Stimulated activated CD4-positive, alpha-beta T cell treated with anti-CD3 and anti-CD28 coated beads, Interleukin-4, amount 100 ng/mL, for 4 hours (primary cell): ENCODE data around the gene SNRNP70.
"Not testable (repeated sequence)": the region's sequence is repeated elsewhere in the genome, so short reads cannot be mapped to it uniquely, and the experiment has no call there.

Source experiments
- DNase-seq, 2 experiments: peaks; one replicate each; pipeline ENCODE4 v3.0.0-alpha.2; 2020

Gene SNRNP70

DNA sequence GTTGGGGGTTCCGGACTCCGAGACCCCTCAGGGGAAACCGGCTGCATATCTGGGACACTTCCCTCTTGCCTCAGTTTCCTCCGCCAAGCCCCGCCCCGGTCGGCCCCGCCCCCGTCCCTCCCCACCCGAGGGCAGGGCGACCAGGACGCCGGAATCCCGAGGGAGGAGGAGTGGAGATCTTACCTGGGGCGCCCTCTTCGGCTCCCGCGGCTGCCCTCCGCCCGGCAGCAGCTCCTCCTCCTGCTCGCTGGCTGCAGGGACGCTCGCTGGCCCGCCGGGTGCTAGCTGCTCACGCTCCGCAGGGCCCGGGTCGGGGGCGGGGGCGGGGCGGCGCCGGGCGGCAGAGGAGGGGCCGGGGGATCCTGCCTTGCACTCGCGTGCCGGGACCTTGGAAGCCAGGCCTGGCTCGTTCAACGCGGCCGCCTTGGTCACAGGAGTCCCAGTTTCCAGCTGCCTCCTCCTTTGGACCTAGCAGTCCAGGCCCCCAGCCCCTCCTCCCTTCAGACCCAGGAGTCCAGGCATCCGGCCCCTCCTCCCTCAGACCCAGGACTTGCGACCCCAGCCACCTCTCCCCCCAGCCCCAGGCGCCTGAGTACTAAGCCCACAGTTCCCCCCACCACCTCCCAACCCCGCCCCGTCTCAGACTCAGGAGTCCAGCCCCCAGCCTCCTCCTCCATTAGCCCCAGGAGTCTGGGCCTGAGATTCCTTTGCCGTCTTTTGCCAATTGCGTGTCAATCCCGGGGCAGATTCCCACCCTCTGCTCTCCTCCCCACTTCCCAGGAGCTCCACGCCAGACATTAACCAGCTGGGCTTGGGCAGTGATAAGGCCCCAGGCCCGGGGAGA lies 20.3 kb upstream of the SNRNP70 start, which contains the start of gene NTF4:
Gene NTF4, minus strand, starts transcription at position 51 of the 844 bp plus-strand sequence. CDS start 2,821 bp downstream, outside the sequence.
- DNase-seq, result no peak

DNA sequence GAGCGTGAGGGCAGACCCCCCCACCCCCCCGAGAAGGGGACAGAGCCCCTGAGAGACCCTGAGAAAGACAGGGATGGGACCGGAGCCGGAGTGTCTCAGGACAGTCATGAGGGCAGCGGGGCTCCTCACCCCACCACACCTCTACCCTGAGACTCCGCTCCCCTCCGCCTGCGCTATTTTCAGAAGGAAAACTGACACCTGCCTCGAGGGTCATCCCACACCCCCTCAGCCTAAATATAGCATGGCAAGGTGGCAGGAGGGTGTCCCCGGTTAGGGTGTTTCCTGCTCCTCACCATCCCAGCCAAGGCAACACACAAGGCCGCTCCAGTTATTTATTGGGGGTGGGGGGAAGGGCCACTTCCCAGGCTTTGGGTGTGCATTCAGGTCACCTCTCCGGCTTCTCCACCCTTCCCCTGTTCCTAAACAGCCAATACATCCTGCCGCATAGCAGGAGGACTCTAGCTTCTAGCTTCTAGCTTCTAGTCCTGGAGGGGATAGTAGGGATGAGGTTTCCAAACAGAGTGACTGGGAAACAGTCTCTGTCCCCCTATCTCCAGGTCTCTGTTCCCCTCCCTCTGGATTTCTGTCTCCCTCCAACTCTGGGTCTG lies 19.2 kb upstream of the SNRNP70 start:
- DNase-seq, result no peak

DNA sequence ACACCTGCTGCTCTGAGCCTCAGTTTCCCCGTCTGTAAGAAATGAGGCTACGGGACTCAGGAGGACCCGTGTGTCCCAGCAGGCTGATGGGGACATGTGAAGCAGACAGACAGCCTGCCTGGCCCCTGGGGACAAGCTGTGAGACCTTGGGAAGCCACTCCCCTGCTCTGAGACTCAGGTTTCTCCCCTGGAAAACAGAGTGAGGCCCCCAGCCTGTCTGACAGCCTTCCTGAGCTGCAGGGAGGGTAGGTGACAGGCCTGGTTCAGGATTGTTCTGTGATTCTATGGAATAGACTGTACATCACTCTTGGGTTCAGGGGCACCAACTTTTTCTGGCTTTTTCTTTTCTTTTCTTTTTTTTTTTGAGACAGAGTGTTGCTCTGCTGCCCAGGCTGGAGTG lies 17.7 kb upstream of the SNRNP70 start:
- DNase-seq, result no peak

DNA sequence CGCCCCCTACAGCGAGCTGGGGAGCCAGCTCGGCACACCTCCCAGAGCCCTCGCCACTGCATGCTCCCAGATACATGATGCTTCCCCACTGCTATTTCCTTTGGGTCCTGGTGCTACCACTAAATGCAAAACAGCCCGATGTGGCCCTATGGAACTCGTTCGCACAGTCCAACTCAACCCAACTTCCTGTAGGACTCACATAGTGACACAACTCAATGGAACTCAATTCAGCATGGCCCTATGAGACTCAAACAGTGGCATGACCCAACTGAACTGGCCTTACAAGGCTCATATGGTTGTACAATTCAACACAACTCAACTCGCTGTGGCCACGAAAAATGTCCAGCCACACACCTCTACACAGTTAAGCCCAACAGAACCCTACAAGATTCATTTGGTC lies 16.2 kb upstream of the SNRNP70 start:
- no peak for DNase-seq

DNA sequence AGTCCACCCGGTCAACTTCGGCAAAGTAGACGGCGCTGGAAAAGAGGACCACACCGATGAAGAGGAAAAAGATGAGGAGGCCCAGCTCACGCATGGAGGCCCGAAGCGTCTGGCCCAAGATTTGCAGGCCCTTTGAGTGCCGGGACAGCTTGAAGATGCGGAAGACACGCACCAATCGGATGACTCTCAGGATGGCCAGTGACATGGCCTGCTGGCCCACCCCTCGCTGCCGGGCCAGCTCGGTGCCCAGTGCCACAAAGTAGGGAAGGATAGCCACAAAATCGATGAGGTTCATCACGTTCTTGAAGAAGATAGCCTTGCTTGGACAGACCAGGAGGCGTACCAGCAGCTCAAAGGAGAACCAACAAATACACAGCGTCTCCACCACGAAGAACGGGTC lies 14.8 kb upstream of the SNRNP70 start:
- no peak for DNase-seq

DNA sequence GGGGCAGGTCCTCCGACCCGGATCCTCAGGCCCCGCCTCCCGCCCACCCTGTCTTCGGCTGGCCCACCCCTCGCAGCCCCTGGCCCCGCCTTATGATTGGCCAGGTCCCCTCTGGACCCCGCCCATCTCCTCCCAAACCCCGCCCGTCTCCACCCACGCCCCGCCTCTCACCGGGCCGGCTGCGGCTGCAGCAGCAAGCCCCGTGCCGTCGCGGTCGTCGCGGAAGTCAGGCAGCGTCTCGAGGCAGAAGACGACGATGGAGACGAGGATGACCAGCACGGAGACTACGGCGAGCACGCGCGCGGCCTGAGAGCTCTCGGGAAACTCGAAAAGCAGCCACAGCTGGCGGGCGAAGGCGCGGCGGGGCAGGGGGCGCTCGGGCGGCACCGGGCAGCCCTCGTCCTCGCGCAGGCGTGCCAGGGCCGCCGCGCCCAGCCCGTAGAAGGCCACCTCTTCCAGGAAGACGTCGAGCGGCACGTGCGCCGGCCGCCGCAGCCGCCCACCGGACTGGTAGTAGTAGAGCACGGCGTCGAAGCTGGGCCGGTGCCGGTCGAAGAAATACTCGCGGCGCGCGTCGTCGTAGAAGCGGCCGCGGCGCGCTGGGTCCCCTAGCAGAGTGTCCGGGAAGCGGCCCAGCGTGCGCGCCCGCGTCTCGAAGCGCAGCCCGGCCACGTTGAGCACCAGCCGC lies 13.2 kb upstream of the SNRNP70 start:
- peak in 1 of 2 experiments; percentile 46 for DNase-seq

DNA sequence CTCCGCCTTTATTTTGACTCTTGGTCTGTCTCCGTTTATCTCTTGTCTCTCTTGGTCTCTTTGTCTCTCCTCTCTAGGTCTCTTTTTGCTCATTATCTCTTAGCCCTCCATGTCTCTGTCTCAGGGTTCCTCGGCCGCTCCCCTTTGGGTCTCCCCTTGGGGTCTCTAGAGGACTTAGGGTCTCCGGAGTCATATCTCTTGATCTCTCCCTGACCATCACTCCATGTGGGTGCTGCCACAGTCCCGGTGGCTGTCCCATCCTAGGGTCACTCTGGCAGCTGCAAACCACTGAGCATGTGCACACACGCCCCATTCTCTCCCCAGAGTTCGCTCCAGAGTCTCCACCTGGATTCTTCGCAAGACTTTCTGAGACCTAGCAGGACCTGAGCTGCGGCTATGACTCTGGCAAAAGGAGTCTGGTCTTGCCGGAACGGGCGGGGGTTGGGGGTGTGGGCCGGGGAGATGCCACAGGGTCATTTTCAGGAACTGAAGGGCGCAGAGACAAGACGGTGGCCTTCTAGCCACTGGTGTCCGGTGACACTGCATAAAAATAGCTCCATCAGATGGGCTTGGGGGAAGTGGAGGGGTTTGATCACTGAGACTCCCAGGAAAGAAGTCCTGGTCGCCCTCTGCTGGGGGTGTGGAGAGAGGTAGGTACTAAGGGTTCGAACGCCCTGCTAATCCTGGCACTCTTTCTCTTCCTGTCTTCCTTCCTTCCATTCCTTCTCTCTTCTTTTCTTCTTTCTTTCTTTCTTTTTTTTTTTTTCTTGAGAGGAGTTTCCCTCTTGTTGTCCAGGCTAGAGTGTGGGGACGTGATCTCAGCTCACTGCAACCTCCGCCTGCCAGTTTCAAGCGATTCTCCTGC lies 11.5 kb upstream of the SNRNP70 start:
- DNase-seq, result no peak

DNA sequence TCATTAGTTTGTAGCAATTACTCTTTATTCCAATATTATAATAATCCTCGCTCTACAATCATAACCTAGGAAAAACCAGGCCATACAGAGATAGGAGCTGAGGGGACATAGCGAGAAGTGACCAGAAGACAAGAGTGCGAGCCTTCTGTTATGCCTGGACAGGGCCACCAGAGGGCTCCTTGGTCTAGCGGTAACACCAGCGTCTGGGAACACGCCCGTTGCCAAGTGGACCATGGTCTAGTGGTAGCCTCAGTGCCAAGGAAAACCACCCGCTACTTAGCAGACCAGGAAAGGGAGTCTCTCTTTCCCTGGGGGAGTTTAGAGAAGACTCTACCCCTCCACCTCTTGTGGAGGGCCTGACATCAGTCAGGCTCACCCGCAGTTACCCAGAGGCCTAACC lies 10.4 kb upstream of the SNRNP70 start:
- DNase-seq, result not testable (repeated sequence)

DNA sequence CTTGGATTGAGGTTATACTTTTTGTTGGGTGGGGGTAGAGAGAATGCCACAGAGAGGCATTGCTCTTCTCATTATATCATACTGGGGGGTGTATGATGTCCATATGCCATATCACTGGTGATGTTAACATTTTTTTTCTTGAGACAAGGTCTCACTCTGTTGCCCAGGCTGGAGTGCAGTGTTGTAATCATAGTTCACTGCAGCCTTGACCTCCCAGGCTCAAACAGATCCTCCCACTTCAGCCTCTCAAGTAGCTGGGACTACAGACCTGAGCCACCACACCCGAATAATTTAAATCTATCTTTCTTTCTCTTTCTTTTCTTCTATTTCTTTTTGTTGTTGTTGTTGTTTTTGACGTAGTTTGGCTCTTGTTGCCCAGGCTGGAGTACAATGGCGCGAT lies 4.9 kb upstream of the SNRNP70 start:
- no peak for DNase-seq

DNA sequence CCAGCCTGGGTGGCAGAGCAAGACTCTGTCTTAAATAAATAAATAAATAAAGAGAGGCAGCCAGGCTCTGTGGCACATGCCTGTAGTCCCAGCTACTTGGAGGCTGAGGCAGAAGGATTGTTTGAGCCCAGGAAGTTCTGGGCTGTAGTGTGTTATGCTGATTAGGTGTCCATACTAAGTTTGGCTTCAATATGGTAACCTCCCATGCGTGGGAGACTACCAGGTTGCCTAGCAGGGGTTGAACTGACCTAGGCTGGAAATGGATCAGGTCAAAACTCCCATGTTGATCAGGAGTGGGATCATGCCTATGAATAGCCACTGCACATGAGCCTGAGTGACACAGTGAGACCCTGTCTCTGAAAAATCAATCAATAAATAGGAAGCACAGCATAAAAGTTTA lies 4.0 kb upstream of the SNRNP70 start:
- DNase-seq, result no peak

DNA sequence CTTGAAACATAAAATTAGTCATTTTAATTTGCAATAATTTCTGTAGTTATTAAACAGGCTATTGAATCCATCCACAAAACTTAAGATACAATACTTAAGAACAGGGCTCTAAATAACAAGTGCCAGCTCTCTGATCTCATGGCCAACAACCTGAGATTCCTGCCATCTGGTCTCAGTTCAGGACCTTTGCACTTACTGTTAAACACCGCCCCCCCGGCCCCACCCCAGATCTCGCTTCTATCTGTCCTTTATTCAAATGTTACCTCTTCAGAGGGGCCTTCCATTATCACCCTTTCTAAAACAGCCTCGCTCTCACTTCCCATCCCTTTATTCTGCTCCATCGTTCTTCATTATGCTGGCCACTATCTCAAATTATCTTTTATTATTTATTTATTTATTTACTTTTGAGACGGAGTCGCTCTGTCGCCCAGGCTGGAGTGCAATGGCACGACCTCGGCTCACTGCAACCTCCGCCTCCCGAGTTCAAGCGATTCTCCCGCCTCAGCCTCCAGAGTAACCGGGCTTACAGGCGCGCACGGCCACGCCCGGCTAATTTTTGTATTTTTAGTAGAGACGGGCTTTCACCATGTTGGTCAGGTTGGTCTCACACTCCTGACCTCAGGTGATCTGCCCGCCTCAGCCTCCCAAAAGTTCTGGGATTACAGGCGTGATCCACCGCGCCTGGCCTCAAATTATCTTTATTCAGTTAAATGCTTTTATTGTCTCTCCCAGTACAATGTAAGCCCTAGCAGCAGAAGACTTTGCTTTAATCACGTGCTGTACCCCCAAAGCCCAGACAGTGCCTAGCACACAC lies 838 bp upstream of the SNRNP70 start:
- no peak for DNase-seq

DNA sequence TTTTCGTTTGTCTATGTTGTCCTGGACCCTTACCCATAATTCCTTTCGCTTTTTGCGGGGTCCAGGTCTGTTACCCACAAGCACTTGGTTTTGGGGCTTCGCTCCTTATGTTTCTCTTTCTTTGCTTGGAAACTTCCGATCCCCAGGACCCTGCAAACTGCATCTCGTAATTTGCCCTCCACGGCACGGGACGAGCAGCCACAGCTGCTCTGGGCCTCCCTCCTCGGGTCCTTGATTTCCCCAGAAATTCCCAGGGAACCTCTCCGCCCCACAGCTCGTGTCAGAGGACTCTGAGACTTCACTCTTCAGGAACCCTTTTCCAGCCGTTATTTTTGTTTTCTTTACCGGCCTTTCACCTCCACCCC lies 599 bp downstream of the SNRNP70 start:
- DNase-seq, result no peak

DNA sequence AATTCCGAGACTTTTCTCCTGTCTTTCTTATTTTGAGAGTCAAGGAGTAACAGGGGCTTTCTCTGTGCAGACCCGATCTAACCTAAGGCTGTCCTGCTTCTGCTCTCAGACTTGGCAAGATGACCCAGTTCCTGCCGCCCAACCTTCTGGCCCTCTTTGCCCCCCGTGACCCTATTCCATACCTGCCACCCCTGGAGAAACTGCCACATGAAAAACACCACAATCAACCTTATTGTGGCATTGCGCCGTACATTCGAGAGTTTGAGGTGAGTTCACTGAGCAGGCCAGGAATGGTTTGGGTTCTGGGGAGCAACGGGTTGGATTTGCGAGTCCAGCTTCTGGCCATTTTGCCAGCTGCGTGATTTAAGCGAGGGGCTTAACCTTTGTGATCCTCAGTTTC lies 1.0 kb downstream of the SNRNP70 start:
- no peak for DNase-seq

DNA sequence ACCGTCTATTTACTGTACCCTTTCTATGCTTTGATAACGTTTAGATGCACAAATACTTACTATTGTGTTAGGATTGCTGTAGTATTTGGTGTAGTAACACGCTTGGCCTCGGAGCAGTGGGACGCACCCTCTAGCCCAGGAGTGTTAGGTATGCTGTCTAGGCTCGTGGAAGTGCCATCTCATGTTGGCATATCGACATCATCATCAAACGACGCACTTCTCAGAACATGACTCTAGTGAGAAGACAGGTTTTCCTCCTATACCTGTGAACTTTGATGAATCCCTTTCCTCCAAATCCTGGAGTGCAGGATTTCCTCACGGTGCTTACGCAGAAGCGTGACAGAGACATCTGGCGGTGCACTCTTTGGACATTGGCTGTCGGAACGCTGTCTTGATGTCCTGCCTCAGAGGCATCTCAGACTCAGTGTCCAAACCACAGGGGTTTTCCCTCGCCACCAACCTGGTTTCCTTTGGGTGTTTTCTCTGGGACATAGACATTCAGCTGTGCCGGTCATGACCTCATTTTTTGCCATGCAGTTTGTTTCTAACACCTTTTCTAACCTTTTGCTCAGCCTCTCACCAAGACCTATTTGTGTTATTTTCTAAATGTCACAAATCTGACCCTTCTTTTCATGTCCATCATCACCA lies 6.3 kb downstream of the SNRNP70 start:
- DNase-seq, result no peak

DNA sequence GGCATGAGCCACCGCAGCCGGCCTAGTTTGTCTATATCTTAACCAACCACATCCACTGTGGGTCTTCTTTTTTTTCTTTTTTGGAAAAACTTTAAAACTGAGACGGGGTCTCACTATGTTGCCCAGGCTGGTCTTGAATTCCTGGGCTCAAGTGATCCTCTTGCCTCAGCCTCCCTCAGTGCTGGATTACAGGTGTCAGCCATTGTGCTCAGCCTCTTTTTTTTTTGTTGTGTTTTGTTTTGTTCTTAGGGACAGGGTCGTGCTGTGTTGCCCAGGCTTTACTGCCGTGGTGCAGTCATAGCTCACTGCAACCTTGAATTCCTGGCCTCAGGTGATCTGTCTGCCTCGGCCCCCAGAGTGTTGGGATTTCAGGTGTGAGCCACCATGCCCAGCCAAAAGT lies 7.4 kb downstream of the SNRNP70 start:
- DNase-seq, result no peak

DNA sequence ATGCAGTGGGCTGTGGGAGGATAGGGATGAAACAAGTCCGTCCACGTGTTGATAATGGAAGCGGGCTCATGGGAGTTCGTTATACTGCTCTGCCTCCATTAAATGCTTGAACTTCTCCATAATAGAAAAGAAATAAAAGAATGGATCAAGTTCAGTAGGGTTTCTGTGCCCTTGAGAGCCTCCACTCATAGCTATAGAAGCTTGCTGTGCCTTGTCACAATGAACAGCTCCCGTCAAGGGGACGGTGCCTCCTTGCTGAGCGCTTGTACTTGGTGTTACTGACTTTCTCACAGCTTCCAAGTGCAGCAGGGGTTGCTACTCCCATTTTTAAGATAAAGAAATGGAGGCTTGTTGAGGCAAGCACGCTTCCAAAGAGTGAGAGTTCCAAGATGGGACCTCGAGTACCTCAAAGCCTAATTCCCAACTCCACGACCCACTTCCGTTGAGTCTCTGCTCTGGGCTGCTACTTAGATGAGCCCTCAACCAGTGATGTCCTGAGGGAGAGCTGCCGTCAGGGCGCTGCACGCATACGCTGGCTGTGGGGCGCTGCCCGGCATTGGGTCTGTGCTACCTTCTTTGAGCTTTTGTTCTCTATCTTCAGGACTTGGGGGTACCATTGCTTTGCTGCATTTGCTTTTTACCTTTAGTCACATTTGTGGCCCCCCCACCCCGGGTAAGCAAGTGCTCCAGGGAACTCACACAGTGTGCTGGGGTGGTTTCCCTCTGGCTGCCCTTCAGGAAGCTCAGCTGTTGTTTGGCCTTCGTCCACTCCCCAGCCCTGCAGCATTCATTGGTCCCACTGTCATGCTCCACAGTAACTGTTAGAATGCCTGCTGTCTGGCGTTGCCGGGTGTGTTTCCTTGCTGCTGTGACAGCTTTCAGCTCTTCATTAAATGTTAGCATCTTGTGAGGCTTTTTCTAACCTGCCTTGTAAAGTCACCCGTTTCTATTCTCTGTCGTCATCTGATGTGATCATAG lies 9.5 kb downstream of the SNRNP70 start:
- no peak for DNase-seq

DNA sequence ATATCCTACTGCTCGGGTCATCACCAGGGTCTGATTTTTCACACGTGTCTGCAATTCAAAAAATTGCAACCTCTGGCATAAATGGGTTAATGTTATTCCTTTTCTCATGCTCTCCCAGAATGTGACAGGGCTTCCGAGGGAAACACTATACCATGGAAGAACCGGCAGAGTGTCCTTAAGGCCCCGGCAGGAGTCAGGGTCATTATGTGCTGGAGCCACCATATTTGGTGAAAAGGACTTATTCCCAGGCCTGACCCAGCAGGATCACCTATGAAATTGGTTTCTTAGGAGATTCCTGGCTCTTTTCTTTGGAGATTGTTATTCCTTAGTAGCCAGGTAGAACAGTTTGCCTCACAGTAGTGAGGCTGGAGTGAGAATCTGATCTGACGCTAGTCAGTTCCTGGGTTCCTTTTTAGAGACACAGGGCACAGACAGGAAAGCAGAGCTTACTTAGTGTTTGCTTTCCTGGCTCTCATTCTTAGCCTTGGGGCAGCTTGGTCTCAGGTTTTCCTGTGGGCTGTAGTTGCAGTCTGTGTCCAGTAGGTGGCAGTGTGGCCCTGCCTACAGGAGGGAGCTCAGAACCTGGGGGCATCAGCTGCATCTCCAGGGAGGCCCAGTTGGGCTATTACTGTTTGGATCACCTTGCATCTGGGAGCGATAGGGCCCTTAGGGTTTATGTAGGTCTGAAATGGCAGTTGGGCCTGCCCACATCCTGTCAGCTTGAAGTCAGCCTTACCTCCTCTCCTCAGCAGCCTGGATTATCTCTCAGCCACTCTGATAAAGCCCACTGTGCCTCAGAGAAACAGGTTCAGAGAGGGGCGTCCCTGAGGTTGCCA lies 12.4 kb downstream of the SNRNP70 start:
- peak; percentile 57 to 66 for DNase-seq

DNA sequence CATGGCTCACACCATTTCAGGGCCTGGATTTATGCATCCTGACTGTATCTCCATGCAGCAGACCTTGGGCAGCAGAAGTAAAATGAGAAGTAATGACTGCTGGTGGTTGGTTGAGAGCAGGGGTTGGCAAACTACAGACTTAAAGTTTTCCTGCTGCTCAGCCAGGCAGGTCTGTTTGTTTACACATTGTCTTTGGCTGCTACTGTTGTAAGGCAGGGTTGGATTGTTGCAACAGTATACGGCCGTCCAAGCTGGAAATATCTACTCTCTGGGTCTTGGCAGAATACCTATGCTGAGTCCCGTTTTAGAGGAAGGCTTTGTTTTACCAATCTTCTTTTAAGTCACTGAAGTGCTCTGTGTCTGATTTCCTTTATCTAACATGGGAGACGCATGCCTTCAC lies 13.5 kb downstream of the SNRNP70 start:
- no peak for DNase-seq

DNA sequence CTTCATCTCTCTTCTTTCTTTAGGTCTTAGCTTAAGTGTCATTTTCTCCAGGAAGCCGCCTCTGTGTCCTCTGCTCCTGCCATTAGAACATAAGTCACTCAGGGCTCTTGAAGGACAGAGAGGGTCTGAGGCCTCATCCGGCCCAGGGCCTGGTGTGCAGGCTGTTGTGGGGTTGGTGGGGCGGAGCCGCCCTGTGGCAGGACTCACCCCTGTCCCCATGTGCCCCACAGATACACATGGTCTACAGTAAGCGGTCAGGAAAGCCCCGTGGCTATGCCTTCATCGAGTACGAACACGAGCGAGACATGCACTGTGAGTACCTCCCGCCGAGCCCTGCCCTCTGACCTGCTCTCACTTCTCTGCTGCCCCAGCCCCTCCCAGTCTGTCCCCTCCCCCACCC lies 15.9 kb downstream of the SNRNP70 start:
- DNase-seq, result no peak
